GM18951 (cell line): ENCODE data around the gene HADH.

Experiments
- POLR2A ChIP-seq: IDR thresholded peaks from 4 replicates; pipeline ENCODE4 v1.6.1; 2011; ENCODE audit warnings: mild to moderate bottlenecking; ENCODE audit not compliant: insufficient read length, insufficient read depth; ENCODE audit errors: extremely low read depth
- in situ Hi-C: fragments of 300-500 bp; cut with MboI; formaldehyde crosslinking; loops from one replicate; pipeline ENCODE4 v1.12.0; 2022; ENCODE audit warnings: low sequenced_read_pairs, mixed read lengths, inconsistent platforms; ENCODE audit not compliant: unreplicated experiment

Gene HADH

GRCh38 chr4:108060164-108060563 is 70.5 kb downstream of the HADH start:
- no peak for TF ChIP-seq POLR2A
- in situ Hi-C loops = no loop called here

DNA sequence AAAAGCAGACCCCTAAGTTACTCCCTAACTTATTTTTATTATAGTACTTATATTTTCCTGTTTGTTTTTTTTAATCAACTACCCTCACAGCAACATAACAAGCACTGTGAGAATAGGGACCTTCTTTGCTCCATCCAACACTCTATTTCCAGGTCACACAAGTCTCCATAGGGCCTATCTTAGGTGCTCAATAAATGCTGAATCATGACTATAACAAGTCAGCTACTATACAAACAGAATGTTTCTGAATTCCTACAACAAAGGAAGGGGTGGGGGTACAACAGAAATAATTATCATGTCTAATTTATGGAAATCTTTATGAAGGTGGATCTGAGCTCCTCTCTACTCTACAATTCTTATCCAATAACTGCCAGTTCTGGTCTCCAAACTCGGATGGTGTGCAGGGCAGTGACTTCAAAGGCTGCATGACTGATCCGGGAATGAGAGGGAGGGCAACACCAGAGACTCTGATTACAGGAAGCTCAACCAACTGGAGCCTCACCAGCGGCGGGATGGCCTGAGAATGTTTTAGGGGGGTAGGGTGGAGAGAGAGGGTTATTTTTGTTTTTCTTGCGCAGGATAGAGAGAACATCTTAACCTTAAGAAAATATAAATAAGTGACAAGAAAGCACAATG is 71.1 kb downstream of the HADH start:
- in situ Hi-C loops = no loop called here

DNA sequence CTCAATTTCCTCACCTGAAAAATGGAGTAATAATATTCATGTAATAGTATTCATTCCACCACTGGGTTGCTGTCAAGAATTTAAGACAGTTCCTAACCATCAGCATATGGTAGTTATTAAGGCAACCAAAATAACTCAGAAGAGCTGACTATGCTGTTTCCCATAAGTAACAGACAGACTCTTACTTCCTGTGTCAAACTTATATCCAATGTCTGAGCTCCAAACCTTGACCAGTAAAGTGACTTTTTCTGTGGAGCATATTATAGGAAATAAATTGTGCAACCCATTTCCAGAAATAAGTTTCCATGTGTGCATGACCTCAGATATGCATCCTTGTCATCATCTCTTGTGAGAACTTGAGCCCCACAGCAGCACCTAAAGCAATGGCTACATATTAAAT is 78.8 kb downstream of the HADH start:
- in situ Hi-C loops = no loop called here

More for the DNA sequence above, 71.1 kb downstream of the HADH start:
- TF ChIP-seq POLR2A = no peak

DNA sequence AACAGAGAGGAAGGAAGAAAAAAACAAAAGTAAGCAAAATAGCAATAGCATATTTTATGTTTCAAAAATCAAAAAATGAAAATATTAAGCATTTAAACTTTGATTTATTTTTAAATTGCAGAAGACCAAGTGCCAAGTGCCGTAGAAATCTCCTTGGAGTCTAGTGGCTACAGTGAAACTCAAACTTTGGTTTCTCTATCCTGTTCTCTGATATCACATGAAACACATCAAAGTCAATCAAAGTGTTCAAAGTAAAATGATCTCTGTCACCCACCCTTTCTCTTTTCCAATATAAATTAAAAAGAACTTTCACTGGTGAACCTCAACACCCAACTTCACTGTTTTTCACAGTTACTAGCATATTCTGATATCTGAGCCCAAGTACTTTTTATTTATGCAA is 81.1 kb downstream of the HADH start:
- in situ Hi-C loops = no loop called here
- TF ChIP-seq POLR2A = no peak

More for the DNA sequence above, 78.8 kb downstream of the HADH start:
- TF ChIP-seq POLR2A = no peak

DNA sequence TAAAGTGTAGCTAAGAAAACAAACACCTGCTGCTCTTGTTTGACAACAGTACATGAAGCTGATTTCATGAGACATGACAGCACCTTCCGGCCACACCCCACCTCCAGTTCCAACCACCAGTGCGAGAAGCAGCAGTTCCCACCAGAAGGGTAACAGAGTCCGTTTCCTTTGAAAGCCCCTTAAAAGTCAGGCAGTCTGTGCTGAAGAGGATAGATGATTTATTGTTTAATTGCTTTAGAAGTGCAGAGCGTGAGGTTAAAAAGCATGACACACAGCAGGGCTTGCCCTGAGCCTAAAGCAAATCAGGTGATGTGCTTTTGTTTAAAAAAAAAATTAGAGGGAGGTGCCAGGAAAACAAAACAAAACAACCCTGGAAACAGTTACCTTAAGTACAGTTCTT is 82.6 kb downstream of the HADH start:
- TF ChIP-seq POLR2A = no peak
- in situ Hi-C loops = no loop called here

DNA sequence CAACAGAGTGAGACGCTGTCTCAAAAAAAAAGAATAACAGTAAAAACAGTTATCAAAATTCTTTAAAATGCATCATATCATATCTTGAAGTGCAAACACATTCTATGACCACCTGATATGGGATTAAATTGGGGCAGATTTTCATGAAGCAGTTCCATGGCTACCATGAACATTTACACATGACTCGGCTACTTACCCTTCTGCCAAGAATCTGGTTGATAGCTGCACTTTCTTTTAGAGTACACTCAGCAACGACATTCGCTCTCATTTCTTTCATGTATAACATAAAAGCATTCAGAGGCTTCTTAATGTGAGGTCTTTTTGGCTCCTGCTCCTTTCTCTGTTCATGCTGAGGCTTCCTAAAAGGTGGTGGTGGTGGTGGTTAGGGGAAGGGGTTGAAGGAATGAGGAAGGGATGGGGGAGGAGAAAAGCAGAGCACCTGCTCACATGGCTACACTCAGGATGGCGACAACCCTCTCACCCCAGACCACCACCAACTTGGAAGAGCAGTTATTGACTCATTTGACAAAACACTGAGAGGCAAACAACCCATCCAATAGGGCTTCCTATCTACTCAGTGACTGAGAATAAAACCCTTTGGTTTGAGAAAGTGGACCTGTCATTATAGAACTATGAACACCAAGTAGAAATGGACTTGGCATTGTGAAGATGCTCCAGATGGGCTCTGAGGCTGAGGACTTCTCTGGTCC is 88.5 kb downstream of the HADH start:
- no peak for TF ChIP-seq POLR2A
- in situ Hi-C loops = no loop called here

DNA sequence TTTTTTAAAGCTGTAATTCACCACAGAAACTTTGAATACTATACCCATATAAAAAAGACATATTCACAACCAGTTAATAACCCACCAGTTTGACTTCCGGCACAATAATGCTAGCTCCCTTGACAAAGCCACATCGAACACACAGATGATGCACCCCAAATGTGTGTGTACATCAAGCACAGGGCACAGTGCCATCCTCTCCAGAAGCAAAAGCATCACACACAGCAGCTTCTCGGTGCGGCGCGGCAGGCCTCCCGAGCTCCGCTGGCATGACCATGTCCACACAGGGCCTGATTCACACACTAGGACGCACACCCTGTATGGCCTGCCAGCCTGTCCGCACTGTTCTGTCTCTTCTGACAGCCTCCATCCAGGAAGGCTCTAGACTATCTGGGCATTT is 91.1 kb downstream of the HADH start:
- in situ Hi-C loops = no loop called here
- no peak for TF ChIP-seq POLR2A

GRCh38 chr4:108081256-108081655 is 91.6 kb downstream of the HADH start:
- in situ Hi-C loops = no loop called here
- no peak for TF ChIP-seq POLR2A
